ENCODE measurements around the gene LYRM4. TPM values are rescaled to one million over a fixed set of nuclear protein-coding genes. Genes with fewer than 3 reads are reported as not detected.

The LYRM4 gene
- total and polyA plus RNA-seq, 2 donors (not counting 1 experiment from before 2014, with no cell fraction given) = 22.1 to 29.5 TPM

GRCh38 chr6:5172897-5173474 is 87.8 kb downstream of the LYRM4 start:
- ATAC-seq (ENCODE audit: low read depth) (no peak), DNase-seq (no peak)
- peaks cover 21 to 24% of the 10 kb centered on the region in 2 donors for H3K4me1 ChIP-seq (ENCODE audit: control insufficient read depth in 2 of 2, insufficient read depth in 2 of 2, low read length in 2 of 2)
- Mint-ChIP-seq H3K4me3 (no peak overlapping the region), H3K27me3 (no peaks in the 10 kb centered on the region), H3K9me3 (ENCODE audit: insufficient read depth) (no peaks in the 10 kb centered on the region), H3K4me1 (peaks cover 29% of the 10 kb centered on the region), H3K27ac (no peak overlapping the region)
- H3K27ac ChIP-seq (ENCODE audit: low read length in 2 of 2) = no peak overlapping the region
- H2AFZ ChIP-seq (ENCODE audit: insufficient read depth, low read depth, low read length, poor library complexity, severe bottlenecking) = no peak overlapping the region
- CTCF ChIA-PET = interaction anchor here (1.9 to 2.2 kb wide), 2 partner anchors 10 to 105 kb away, joined by 4 to 7 read pairs; no protein-coding TSS in a partner anchor
- no peak overlapping the region for H3K9ac ChIP-seq (ENCODE audit: low read length)
- no peaks in the 10 kb centered on the region for H3K9me3 ChIP-seq (ENCODE audit: control extremely low read depth in 1 of 3, control insufficient read depth in 2 of 3, insufficient read depth in 1 of 3, low read length in 2 of 3)
- H3K79me2 ChIP-seq (ENCODE audit: control insufficient read depth, insufficient read depth, low read length) = no peaks in the 10 kb centered on the region
- no peaks in the 10 kb centered on the region for H3K36me3 ChIP-seq (replicated peaks in 1 of 2; ENCODE audit: control extremely low read depth in 1 of 2, control insufficient read depth in 1 of 2, extremely low read depth in 1 of 2, insufficient read depth in 2 of 2, low read length in 1 of 2)
- no peak overlapping the region for H3K4me3 ChIP-seq (ENCODE audit: control extremely low read depth in 1 of 5, extremely low read depth in 1 of 5, insufficient read depth in 1 of 5, low read depth in 2 of 5, low read length in 4 of 5)
- H3K4me2 ChIP-seq (replicated peaks; ENCODE audit: low read depth, low read length, poor library complexity, severe bottlenecking) = no peak overlapping the region
- TF ChIP-seq CTCF (IDR thresholded peaks at IDR 0.05) (no peak), EZH2 (IDR thresholded peaks at IDR 0.05; ENCODE audit: borderline replicate concordance, insufficient read depth, low read depth, low read length, poor library complexity, severe bottlenecking) (no peak)
- H4K20me1 ChIP-seq (ENCODE audit: control insufficient read depth, insufficient read depth, low read length, poor library complexity, severe bottlenecking) = no peaks in the 10 kb centered on the region
- intact Hi-C loops (cut with micrococcal nuclease) = no loop called here
- H3K27me3 ChIP-seq (replicated peaks in 1 of 4; ENCODE audit: control extremely low read depth in 1 of 4, control insufficient read depth in 3 of 4, insufficient read depth in 4 of 4, low read length in 3 of 4) = no peaks in the 10 kb centered on the region
- POLR2A ChIA-PET = no interaction called here
- WGBS (ENCODE audit: insufficient coverage) = 100% methylated on average over 1 of the region's 4 CpGs

- H3K4me1 Mint-ChIP-seq = peaks cover 29% of the 10 kb centered on the region
- no peaks in the 10 kb centered on the region for H3K9me3 ChIP-seq (ENCODE audit: control extremely low read depth in 1 of 3, control insufficient read depth in 2 of 3, insufficient read depth in 1 of 3, low read length in 2 of 3)
- H3K4me3 Mint-ChIP-seq = no peak overlapping the region
- no peak overlapping the region for H3K4me2 ChIP-seq (replicated peaks; ENCODE audit: low read depth, low read length, poor library complexity, severe bottlenecking)
- H3K36me3 ChIP-seq (replicated peaks in 1 of 2; ENCODE audit: control extremely low read depth in 1 of 2, control insufficient read depth in 1 of 2, extremely low read depth in 1 of 2, insufficient read depth in 2 of 2, low read length in 1 of 2) = no peaks in the 10 kb centered on the region
- H3K27ac Mint-ChIP-seq = no peak overlapping the region
- no peaks in the 10 kb centered on the region for H3K27me3 Mint-ChIP-seq
- H3K79me2 ChIP-seq (ENCODE audit: control insufficient read depth, insufficient read depth, low read length) = no peaks in the 10 kb centered on the region
- no peak overlapping the region for H3K27ac ChIP-seq (ENCODE audit: low read length in 2 of 2)
- ChIA-PET POLR2A (no interaction called here), CTCF (interaction anchor here (0.6 to 0.9 kb wide), 2 partner anchors 28 to 111 kb away, joined by 4 read pairs; no protein-coding TSS in a partner anchor)
- H3K27me3 ChIP-seq (replicated peaks in 1 of 4; ENCODE audit: control extremely low read depth in 1 of 4, control insufficient read depth in 3 of 4, insufficient read depth in 4 of 4, low read length in 3 of 4) = no peaks in the 10 kb centered on the region
- no peaks in the 10 kb centered on the region for H3K9me3 Mint-ChIP-seq (ENCODE audit: insufficient read depth)
- no peaks in the 10 kb centered on the region for H4K20me1 ChIP-seq (ENCODE audit: control insufficient read depth, insufficient read depth, low read length, poor library complexity, severe bottlenecking)
- peaks cover 21 to 24% of the 10 kb centered on the region in 2 donors for H3K4me1 ChIP-seq (ENCODE audit: control insufficient read depth in 2 of 2, insufficient read depth in 2 of 2, low read length in 2 of 2)
- ATAC-seq (ENCODE audit: low read depth) (no peak), DNase-seq (no peak)
- H2AFZ ChIP-seq (ENCODE audit: insufficient read depth, low read depth, low read length, poor library complexity, severe bottlenecking) = no peak overlapping the region
- H3K9ac ChIP-seq (ENCODE audit: low read length) = no peak overlapping the region
- intact Hi-C loops (cut with micrococcal nuclease) = no loop called here
- WGBS (ENCODE audit: insufficient coverage) = 96% methylated on average over 14 of the region's 14 CpGs
- no peak for TF ChIP-seq CTCF (IDR thresholded peaks at IDR 0.05)
- no peak for TF ChIP-seq EZH2 (IDR thresholded peaks at IDR 0.05; ENCODE audit: borderline replicate concordance, insufficient read depth, low read depth, low read length, poor library complexity, severe bottlenecking)
- H3K4me3 ChIP-seq (ENCODE audit: control extremely low read depth in 1 of 5, extremely low read depth in 1 of 5, insufficient read depth in 1 of 5, low read depth in 2 of 5, low read length in 4 of 5) = no peak overlapping the region
Measured at GRCh38 chr6:5172041-5172653, 88.6 kb downstream of the LYRM4 start.
